GM19452 (cell line): Measurements from ENCODE around the gene NUB1.

Source experiments
- ATAC-seq: cut with Tn5 transposase; IDR thresholded peaks from one replicate; pipeline ENCODE4 v1.9.1; 2021; ENCODE audit not compliant: unreplicated experiment

Gene NUB1

DNA sequence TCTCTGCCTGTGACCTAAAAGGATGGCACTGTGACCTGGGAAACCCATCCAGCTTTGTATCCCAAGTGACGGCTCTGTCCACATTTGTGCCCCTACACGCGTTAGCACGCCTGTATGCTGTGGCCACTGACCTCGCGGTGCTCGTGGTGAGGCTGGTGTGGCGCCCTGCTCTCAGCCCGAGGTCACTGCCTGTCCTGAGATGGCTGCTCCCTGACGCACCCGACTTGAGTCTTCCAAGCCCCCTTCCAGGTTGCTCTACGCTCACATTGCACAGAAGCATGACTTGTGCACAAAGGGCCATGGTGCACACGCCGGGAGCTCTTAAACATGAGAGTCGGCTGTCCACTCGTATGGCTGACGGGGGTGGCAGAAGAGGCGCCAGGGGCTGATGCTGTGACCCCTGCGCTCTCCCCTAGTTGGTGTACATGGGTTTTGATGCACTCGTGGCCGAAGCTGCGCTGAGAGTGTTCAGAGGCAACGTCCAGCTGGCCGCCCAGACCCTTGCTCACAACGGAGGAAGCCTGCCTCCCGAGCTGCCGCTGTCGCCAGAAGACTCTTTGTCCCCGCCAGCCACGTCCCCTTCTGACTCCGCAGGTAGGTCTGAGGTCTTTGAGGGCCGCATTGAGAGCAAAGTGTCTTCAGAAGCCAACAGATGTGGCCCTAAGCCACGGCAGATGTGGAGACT is 34.7 kb downstream of the NUB1 start:
- ATAC-seq: no peak

DNA sequence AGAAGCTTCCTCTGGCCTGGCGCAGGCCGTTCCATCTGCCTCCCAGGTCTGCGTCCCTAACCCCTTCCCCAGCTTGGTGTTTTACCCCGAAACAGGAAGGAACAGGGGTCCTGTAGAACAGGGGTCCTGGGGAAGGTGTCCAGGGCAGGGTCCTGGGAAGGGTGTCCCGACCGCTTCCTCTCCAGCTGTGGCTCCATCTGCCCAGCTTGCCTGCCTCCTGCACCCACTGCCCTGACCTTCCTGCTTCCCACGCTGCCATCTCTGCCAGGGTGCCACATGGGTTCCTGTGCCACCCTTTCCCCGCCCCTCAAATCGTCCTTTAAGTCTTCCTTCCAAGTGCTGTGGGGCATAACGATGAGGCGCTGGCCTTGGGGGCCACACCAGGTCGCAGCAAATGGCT is 35.8 kb downstream of the NUB1 start:
- no peak for ATAC-seq

DNA sequence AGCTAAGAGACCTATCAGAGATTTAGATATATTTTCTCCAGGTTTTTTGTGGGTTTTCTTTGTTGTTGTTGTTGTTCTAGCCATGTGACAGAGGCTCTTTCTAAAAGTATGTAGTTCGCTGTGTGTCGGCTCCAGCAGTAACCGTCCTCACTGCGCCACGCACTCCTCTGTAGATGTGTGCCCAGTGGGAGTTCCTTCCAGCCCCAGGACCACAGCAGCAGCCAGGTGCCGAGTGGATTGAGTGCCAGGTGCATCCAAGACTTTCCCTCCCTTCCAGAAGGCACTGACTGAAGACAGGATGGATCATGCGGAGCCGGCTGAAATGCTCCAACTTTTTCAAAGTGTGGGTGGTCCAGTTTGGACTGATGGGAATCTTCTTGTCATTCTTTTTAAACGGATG is 36.4 kb downstream of the NUB1 start:
- ATAC-seq: no peak

DNA sequence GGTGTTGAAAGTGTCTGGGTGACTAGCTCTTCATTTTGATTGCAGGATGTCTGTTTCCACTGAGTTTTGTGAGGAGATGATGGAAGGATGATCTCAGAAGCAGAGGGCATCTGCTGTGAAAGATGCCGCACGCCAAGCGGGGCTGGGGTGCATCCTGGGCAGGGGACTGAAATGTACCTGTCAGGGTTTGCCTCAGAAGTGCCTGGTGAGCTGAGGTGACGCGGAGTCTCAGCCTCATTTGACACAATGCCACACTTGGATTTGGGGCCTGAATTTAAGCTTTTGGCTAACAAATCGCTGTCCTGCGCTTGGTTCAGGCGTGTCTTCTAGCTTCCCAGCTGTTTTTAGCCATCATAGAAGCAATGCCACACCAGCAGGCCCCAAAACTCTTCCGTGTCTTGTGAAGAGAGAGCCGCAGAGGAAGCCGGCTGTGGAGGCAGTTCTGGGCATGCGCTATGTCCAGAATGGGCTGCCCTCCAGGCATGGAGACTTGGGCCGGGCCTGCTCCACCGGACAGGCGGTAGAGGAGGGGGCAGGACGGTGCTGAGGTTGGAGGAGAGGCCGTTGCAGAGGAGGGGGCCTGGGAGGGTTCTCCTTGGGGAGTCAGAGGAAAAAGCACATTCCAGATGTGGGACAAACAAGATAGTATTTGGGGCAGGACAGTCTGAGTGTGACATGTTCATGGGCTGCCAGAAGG is 37.0 kb downstream of the NUB1 start:
- no peak for ATAC-seq

DNA sequence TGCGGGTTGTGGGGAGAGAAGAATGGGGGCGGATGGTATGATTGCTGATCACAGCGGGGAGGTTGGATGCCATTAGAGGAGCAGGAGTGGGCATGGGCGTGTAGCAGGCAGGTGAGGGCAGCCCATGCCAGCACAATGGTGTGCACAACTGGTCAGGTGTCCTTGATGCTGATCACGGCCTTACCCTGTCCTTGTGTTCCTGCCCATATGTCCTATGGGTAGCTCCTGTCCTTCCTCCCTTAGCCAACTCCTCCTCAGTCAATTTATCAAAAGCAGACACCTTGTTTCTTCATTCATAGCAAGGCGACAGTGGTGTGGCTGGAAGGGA is 37.5 kb downstream of the NUB1 start:
- ATAC-seq: no peak

DNA sequence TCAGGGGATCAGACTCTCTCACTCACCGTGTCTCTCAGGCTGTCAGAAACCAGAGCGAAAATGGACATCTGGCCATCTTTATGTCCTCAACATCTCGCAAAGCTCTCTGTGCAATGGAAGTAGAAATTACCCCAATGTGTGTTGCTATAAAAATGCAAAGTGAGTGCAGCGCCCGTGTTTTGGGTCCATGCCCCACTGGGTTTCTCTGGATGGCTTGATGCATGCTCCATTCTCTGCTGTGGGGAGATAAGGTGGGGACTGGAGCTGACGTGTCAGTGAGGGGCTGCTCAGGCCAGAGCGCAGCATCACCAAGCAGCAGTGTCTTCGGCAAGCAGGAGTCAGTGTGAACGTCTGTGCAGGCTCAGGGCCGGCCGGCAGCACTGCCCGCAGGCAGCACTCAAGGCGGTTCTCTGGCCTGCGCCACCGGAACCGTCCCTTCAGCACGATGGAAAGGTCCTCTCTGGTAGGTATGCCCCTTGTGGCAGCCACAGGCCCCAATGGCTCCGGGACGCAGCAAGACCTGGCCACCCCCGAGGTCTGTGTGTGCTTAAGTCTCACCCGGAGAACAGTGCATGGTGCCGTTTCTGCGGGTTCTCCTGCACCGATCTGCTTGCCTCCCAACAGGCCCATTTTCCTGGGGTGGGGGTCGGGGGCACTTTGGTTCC is 38.1 kb downstream of the NUB1 start:
- ATAC-seq: no peak

DNA sequence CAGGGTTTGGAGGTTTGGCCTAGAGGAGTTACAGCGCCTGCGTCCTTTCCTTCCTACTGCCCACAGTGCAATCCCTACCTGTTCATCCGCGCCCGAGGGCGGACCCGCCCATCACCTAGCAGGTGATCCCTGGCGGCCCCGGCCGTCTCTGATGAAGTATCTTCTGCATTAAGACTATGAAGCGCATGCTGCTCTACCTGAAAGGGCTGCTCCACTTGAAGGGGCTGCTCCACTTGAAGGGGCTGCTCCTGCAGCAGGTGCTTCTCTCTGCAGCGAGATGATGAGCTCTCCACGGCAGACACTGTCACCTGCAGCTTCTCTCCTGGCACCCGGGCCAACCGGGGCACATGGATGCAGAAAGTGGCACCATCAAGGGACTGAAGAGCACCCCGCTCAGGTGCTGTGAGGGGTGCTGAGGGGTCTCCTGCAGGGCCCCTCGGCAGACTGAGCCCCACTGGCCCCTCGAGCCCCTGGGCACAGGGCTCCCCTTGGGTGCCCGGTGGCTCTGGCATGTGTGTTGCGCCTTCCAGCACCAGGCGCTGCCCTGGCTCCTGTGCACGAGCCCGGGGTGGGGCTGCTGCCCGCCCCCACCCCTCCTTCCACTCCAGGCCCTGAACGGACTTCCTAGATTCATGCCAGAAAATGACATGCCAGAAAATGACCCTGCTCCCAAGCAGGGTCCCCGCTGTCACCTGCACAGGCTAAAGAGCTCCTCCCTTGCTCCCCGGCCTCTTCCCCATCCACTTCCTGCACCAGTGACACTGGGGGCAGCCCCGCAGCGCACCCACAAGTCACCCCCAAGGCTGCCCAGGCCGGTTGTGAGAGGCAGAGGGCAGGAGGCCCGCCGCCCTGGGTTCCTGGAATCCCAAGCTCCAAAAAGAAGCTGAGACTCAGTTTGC is 38.8 kb downstream of the NUB1 start:
- ATAC-seq: no peak

DNA sequence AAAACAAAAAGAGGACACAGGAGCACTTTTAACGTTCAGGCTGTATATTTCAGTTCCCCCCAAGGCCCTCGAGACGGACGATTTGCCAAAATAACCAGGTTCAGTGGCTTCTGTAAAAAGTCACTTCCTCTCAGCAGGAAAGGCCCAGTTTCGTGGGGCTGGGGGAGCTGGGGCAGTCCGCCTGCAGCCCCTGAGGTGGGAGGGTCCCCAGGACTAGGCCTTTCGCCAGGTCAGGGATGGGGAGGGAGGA is 39.4 kb downstream of the NUB1 start:
- no peak for ATAC-seq

DNA sequence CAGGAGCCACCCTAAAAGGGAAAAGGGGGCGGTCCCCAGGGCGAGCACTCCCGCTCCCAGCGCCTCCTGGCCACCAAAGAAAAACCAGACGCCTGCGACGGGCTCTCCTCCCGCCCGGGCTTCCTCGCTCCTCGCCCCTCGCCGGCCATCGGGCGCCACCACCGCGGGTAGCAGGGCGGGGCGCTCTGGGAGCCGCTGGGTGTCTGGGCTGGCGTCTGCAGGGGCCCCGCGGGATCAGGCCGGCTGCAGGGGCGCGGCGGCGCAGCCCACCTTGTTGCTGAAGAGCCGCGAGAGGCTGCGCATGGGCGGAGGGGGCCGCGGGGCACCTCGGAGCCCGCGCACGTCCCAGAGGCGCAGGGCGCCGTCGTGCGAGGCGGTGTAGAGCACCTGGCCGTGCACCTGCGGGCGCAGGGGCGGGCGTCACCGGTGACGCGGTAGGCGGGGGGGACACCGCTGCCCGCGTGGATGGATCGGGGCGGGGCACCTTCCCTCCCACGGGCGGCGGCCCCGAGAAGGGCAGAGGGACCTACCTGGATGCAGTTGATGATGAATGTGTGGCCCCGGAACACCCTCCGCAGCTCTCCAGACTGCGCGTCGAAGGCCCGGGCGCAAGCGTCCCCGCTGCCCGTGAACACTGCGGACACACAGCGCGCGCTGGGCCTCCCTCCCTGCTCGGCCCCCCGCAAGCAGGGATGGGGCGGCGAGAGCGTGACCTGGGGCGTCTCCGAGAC is 39.9 kb downstream of the NUB1 start:
- ATAC-seq: no peak

DNA sequence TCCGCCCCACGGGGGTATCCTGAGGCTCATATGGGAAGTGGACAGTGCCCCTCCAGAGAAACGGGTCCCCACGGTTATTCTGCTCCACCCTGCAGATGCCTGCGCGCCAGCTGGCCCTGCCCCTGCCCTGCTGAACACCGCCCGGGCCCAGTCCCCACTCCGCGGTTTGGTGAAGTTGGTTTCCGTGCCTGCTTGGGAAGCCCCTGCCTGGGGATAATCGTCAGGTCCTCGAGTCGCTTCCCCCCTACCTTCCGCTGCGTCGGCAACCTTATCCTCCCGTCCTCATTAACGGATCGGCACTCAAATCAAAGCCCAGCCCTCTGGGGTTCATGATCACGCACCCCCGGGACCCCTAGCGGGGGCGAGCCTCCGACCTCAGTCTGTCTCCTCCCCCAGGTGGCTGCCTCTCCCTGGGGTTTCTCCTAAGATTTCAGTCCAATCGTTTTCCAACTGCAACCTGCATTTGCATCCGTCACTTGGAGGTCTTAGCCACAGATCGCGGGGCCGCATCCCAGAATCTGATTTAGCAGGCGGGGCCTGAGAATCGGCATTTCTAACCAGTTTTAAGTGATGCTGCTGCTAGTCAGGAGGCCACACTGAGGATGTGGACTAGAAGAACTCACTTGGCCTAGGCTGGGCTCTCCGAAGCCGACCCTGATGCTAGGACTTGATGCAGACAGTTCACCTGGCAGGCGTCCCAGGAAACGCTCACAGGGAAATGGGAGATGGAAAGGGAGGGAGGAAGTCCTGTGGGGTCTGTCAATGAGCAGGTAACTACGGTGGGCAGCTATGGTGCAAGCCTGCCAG is 40.7 kb downstream of the NUB1 start:
- no peak for ATAC-seq

DNA sequence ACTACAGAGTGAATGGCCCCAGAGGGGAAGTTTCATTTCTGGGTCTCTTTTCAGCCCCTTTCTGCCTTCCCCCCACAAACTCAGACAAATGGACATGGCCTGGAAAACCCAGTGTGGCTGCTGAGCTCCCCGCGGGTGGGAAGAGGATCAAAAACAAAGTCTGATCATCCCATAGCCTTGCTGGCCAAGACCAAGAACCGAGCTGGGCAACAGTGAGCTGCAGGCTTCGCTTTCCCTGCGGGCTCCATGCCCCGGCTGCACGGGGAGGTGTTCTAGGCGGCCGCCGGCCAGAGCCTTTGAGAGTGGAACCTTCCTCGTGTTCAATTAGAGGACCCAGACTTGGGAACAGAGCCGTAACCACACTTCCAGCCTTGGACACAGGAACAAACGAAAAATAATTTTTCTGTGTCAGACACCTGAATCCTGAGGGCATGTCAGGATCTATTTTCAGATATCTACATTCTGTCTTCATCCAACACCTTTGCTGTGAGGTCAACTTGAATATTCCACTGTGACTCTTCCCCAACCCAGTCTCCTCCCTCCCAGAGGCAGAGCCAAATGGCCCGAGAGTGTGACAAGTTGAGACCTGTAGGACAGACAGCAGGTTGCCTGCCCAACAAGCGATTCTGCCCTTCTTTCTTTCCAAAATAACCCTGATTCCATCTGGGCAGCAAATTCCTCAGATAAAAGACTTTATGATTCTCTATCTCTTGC is 42.2 kb downstream of the NUB1 start:
- no peak for ATAC-seq

DNA sequence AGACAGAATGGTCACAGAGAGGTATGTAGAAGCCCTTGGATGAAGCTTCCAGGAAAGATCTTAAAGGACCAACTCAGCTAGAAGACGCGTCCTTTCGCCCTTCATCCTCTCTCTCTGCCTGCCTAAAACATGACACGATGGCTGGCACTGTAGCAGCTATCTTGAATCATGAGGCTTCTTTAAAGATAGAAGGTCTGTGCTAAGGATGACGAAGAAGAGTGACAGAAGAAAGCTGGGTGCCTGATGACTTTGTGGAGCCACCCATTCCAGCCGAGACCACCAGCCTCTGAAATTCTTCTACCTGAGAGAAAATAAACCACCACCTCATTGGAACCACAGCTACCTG is 42.7 kb downstream of the NUB1 start:
- ATAC-seq: no peak

DNA sequence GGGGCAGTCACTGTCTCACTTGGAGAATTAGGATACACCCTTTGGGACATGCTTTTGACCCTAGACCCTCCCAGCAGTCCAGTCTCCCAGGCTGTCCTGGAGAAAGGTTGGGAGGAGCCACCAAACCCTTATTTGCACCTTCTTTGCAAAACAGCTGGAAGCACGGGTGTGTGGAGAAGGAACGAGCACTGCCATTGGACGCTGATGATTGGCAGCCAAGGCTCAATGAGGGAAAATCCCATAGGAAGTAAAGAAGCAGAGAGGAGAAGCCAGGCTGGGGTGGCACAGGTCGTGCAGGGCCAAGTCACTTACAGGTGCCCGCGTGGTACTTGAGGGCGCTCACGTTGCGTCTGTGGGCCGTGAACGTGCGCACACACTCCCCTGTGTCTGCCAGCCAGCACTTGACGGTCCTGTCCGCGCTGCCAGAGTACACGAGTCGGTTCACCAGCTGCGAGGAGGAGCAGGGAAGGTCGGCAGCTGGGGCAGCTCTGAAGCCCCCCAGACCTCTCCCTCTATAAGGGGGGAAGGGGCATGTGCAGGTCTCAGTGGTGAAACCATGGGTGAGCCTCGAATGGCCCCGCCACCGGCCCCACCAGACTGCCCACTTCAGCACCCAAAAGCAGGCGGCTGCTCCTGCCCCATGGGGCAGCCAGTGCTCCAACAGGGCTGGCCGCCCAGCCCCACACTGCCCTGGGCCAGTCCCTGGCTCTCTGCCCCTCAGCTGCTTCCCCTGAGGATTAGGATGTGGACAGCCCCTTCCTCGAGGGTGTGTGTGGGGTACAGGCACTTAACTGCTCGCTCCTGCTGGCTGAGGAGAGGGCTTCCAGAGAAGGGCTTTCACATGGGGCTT is 43.4 kb downstream of the NUB1 start:
- ATAC-seq: no peak

DNA sequence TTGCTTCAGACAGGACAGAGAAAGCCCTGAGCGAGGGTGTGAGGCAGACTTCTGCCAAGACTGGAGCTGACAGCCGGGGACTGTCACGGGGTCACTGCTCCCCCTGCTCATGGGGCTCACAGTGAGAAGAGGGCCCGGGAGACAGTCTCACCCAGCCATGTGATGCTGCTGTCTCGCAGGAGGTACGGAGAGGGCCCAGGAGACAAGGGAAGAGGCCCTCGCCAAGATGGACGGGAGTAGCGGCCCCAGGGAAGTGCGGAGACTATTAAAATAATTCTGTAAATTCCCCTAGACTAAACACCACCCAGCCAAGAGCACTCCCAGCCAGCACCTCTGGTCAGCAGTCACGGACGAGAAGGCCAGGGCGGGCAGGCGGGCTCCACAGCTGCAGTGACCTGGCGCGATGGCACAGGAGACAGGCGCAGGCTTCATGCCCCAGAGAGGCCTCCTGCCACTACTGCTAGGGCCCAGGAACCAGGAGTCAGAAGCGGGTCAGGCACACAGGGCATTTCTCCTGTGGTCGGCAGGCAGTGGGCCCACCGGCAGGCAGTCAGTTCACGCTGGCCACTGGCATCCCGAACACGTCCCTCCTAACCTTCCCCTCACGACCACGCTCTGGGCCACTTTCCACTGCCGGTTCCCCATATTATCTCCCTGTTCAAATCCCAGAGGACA is 44.2 kb downstream of the NUB1 start:
- ATAC-seq: no peak

DNA sequence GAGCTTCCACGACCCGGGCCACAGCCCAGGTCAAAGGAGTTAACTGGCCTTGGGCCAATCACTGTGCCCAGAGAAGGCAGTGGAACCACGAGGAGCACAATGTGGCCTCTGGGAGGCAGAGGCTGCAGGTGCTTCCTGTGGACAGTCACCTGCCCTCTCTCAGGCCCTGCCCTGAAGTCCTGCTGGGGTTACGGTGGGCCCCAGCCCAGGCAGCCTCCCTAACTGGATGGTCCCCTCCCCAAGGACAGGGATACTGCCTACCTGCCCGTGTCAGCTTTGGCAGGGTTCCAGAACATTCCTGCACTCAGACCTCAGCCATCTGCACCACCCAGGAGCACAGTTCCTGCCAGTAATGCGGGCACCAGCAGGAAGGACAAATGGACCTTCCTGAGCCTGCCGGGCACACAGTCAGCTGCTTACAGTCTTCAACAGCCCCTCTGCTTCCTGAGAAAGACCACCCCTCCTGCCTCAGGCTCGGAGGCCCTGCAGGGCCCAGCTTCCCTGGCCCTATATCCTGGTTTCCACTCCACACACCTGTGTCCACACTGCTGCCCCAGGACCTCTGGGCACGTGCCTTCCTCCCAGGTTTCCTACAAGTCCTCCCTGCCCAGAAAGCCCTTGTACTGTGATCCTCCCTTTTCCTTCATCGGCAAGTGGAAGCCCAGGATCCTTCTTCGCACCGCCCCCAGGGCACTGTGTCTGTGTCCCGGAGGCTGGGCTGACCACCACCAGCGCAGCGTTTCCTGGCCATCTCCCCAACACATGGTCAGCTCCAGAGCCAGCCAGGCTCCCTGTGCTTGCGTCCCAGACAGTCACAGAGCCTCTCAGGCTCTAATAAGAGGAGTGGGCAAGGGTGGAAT is 44.9 kb downstream of the NUB1 start:
- no peak for ATAC-seq

DNA sequence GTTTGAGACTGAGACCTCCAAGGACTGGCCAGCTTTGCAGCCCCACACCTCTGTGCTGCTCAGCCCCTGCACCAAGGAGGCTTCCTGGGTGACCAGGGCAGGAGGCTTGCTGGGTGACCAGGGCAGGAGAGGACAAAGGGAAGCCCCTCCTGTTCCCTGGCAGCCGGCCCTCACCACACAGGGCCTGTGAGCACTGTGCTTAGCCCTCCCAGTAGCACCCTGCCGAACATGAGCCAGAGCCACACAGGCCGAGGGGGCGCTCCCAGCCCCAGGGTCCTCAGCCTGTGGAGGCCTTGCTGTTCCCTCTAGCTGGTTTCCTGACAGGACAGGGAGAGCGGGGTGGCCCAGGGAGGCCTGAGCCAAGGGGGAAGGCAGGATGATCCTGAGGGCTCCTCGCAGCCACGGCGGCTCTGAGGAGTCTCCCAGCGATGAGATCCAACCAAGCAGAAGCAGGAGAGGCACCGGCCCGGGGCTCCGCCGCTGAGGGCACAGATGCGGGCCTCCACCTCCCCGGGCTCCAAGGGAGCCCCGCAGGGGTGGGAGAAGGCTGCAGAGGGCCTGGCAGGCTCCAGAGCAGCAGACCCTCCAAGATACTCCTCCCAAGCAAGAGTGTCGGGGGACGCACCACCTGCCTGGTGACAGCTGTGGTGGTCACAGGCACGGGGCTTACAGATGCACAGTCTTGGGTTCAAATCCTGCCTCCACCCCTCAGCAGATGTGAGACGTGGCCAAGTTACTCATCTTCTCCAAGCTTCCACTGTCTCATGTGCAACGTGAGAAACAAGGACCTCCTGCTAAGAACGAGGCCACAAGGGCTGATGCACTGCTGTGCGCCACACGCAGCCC is 45.8 kb downstream of the NUB1 start:
- ATAC-seq: no peak

DNA sequence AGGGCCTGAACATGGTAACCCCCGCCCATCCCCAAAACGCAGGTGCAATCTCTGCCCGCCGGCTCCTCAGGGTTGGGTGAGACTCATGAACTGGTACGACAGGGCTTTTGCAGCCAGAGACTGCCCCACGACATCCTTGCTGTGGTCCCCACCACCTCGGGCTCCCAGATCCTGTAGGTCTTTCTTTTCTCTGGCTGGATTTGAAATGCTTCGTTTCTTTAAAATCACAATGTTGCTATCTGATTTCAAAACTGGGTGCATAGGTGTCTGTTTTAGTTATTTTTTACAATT is 46.3 kb downstream of the NUB1 start:
- no peak for ATAC-seq
